ENCODE measurements around the gene LMCD1.
A peak's percentile ranks its signal among the peaks of the same experiment; 100 is the strongest.

Gene LMCD1

DNA sequence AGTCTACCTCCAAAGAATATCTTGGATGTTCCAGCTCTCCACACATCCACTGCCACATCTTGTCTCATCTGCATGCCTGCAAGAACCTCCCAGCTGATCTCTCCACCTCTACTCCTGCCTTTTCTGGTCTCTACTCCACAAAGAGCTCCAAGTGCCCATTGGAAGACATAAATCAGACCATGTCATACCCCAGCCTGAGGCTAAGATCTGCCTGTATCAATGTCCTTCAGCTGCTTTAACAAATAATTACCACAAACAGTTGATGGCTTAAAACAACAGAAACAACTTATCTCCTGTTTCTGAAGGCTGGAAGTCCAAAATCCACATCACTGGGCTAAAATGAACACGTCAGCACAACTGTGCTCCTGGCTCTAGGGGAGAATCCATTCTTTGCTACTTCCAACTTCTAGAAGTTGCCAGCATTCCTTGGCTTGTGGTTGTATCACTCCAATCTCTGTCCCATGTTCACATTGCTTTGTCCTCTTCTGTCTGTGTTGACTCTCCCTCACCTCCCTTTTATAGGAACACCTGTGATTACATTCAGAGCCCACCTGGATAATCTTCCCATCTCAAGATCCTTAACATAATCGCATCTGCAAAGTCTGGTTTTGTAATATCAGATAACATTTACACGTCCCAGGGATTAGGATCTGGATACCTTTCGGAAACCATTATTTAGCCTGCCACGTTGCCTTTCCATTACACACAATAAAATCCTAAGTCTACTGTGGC is 17.0 kb upstream of the LMCD1 start:
- DNase-seq (ENCODE audit: low spot score): no peak

DNA sequence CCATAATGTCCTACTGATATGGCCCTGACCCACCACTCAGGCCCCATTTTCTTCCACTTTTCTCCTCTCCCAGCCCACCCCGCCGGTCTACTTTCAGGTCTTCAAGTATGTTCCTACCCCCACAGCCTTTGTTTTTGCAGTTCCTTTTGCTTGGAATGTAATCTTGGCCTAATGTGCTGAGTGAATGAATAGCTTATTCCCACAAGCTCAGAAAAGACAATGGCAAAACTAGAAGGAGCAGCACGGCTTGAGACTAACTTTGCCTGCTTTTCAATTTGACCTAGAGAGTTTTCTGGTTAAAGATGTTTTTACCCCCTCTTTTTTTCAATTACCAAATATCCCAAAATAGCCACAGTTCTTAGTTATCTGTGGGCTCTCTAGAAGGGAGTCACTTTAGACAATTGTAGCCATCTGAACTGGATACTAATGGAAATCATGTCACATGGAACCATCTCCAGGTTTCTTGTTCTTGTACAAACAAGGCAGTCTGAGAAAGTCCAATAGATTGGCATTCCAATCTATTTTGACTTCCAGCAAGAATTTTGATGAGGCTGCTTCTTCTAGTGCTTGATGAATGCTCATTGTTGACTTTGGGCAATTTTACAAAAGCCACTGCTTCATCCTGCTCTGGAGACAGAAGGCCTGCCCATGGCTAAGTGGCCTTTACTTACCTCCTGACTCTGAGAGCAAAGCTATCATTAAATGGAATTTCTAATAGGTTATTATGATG is 16.3 kb upstream of the LMCD1 start:
- no peak for DNase-seq (ENCODE audit: low spot score)

DNA sequence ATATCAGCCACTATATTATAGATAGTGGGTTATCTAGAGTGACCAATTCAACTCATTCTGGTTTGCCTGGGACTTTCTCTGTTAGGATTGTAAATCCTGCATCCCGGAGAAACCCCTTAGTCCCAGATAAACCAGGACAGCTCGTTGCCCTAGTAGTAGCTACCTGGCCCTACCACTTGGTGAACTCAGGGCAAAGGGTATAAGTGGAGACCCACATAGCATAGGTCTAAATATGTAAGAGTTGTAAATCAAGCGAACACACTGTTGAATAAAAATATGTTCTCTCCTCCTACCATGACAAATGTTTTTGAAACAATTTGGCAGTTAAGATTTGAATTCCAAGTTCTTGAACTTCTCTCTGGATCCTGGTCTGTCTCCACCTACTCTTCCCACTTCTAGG is 15.7 kb upstream of the LMCD1 start:
- DNase-seq (ENCODE audit: low spot score): no peak

DNA sequence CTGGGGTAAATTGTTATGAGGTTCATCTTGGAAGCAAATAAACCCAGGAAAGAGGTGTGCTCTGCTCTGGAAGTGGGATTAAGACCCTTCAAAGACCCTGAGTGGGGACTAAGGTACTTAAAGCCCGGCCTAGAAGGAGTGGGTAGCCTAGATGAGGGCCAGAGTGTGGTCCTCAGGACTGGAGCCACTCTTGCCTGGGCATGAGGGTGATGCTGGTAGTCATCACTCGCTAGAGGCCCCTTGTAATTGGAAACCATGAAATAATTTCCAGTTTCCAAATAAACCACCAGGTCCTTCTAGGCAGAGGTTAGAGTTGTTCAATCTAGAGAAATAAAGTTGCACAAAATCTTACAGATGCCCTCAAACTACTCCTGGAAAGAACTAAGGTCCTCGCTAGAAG is 15.2 kb upstream of the LMCD1 start:
- no peak for DNase-seq (ENCODE audit: low spot score)

DNA sequence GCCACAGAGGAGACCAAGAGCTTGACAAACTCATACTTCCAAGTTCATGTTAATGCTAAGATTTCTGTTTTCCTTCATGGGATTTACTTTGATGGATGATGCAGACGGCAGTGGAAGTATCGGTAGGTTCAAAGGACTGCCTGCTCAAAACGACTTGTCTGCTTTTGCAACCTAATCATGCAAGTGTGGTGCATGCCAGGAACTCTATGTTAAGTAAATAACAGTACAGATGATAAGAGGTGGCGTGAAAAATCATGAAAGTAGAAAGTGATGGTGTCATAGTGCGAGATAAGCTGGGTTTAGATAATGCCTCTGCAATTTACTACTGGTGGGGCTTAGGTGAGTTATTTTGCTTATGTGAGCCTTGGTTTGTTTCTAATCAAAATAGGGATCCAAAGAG is 14.7 kb upstream of the LMCD1 start:
- no peak for DNase-seq (ENCODE audit: low spot score)

DNA sequence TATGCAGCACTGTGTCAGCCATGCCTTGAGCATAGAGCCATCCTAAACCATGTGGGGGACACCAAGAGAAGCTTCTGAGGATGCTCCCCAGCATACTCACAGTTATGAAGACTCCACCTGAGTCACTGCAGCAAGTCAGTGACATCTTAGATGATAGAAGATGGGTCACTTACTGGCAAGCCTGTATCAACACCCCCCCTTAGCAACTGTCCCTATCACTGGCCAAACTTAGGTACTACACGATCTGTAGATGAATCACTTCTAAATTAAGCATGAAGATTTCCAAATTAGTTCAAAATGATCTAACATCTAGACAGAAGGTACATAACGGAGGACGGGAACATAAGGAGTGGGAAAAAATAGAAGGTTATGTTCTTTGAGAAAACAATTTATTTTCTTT is 13.2 kb upstream of the LMCD1 start:
- DNase-seq (ENCODE audit: low spot score): no peak

DNA sequence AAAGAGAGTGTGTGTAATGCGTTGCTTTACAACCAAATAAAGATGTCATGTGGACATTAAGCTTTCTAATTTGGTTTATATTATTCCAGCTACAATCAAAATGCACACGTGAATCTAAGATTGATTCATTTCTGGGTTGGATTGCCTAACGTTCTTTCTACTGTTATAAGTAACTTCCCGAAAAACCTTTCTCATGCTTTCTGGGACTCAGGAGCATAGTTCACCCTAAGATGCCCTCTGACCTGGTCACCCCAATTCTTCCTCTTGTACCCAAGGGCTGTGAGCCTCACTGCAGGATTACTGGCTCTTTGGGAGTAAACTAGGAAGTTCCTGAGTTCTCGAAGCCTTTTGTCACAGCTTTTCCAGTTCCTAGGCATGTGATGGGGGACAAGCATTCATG is 12.7 kb upstream of the LMCD1 start:
- no peak for DNase-seq (ENCODE audit: low spot score)

DNA sequence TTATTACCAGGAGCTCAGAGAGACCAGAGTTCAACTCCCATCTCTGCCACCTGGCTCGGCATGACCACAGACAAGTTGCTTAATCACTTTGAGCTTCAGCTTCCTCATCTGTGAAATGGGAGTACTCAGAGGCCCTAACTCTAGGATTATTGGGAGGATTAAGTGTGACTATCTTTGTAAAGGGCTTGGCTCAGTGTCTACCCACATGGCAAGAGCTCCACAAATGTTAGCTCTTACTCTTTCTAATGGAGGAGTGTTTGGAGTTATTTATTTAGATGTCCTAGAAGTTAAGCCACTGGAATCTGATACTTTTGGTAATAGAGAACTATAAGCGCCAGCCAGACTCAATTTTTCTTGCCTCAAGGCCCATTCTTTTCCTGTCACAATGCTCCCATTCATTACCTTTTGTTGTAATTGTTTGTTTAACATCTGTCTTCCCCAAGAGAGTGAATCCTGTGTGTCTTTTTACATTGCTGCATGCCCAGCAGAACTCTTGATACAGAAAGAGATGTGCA is 12.3 kb upstream of the LMCD1 start:
- DNase-seq (ENCODE audit: low spot score): no peak

DNA sequence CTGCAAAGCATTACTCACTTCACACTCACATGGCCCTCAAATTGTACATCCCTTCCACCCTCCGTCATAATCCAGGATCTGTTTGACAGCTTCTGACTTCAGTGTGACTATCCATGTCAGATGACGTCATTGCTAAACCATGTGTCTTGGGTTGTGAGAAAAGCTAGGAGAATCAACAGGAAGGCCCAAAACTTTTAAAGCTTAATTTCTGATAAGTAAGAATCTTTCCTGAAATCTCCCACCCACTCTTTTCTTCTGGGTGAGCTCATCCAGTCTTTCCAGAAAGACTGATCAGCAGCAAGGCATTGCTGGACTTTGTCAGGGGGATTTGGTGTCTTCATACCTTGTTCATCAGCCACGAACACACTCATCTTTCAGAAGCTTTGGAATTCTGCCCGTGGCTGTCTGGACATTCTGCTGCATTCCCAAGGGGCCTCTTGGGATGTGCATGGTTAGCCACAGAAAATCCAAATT is 11.5 kb upstream of the LMCD1 start:
- DNase-seq (ENCODE audit: low spot score): peak; percentile 68

DNA sequence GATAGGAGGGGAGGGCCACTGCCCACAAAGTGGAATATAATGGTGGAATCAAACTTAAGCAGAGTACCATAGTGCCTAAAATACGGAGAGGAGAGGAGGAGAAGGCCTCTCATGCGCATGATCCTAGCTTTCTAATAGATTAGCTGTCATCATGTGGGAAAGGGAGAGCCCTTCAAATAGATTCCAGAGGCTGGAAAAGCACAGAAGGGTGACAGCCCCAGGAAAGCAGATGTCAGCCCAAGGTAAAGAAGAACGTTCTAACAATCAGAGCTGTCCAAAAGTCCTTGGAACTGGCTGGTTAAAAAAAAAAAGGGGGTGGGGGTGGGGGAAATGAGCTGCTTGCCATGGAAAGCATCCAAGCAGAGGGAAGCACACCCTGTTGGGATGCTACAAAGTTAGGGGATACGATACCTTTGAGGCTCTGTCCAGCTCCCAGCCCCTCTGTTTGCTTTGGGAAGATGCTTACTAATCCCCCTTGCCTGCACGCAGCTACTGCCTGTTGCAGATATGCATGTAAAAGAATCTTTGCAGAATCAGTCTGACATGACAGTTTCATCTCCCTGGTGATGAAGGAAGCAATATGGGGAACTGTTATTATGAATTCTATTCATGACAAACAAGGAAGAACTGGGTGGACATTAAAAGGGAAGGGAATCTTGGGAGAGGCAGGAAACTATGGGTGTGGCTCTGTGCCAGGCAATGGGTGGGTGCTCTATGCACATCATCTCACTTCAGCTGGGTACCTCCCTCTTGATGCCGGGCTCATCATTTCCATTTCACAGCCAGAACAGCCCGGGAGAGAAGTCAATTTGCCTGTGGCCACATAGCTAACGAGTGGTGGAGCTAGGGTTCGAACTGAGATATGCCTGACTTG is 10.1 kb upstream of the LMCD1 start:
- DNase-seq (ENCODE audit: low spot score): no peak

DNA sequence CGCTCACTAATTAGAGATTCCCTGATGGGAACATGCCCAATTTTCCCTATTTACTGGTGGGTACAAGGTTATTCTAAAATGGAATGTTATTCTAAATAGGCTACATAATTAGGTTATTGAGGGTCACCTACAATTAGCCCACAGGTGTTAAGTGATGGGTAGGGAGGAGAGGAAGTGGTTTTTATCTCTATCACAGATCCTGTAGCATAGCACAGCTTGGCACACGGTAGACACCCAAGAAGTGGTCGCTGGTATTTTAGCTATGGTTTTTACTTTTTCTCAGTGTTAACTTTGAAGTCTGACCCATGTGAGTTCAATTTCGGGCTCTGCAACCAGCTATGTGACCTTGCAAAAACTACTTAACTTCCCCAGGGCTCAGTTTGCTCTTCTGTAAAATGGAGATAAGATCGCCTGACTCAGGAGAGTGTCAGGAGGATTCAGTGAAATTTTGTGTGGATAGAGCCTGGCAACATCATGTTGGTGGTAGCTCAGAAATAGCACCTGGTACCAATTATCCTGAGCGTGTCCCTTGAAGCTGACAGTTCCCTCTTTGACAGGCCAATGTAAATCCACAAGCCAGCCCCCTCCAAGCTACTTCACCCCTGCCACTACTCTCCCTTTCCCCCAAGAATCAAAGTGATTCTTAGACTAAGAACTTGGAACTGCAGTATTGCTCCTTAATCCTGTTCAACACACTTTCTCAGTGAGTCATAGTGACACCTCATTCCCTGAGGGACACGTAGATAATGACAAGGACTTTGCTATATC is 8.7 kb upstream of the LMCD1 start:
- DNase-seq (ENCODE audit: low spot score): no peak

DNA sequence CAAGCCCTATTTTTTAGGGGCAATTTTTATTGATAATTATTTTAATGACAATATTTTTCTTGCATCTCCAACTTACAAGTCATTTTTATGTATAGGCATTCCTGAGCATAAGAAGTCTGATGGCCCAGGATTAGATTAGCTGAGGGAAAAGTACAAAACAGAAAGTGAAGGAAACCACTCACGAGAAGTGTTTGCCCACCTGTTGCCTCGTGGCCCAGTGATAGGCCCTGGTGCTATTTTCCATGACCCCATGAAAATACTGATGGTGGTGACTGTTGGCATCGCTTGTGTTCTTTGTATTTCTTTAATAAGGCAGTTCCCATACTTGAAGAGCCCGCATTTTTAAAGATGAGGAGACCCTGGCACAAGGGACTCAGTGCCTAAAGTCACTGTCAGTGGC is 7.9 kb upstream of the LMCD1 start:
- DNase-seq (ENCODE audit: low spot score): no peak

DNA sequence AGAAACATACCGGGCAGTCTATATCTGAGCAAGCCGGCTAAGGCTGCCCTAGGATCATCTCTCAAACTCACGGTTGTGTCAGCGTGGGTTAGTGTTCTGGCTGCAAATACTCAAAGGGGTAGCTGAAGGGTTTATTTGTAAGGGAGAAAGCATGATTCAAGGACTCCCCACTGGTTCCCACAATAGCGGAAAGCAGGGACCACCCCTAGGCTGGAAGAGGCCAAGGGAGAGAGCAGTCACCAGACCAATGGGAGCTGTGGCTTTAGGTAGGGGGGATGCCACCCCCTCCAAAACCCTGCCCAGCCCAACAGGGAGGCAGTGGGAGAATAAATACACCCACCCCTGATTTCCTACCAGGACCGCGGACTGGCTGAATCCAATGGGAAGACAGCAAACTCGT is 7.3 kb upstream of the LMCD1 start:
- no peak for DNase-seq (ENCODE audit: low spot score)

DNA sequence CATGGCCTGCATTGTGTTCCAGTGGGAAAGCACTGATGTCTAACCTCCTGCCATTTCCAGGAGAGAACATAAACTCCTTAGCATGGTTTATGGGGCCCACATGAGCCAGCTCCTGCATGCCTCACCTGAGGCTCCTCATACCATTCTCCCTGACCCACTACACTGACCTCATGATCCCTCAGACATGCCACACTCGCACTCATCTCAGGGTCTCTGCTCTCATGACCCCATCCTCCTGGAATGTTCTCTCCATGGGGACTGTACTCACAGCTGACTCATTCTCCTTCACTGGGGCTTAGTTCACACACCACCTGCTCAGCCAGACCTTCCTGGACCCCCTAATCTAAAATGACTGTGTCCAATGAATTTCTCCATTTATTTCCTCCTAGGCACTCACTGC is 4.0 kb upstream of the LMCD1 start:
- DNase-seq (ENCODE audit: low spot score): no peak

DNA sequence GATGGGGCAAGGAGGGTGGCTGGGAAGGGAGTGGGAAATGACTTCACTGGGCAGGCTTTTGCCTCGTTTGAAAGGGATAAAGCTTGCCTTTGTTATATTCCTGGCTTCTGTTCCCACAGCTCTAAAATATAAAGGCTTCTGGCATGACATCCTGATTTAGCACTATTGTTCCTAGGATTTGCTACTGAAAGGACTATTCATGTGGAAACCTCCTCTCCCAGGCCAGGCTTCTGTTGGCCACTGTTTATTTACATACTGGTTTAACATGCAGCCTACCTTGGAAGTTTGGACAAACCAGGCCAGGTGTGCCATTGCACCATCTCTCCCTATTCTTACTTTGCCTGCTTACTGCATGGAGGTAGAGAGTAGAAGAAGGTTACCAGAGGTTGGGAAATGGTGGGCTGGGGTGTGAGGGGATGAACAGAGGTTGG is 2.4 kb upstream of the LMCD1 start:
- no peak for DNase-seq (ENCODE audit: low spot score)

DNA sequence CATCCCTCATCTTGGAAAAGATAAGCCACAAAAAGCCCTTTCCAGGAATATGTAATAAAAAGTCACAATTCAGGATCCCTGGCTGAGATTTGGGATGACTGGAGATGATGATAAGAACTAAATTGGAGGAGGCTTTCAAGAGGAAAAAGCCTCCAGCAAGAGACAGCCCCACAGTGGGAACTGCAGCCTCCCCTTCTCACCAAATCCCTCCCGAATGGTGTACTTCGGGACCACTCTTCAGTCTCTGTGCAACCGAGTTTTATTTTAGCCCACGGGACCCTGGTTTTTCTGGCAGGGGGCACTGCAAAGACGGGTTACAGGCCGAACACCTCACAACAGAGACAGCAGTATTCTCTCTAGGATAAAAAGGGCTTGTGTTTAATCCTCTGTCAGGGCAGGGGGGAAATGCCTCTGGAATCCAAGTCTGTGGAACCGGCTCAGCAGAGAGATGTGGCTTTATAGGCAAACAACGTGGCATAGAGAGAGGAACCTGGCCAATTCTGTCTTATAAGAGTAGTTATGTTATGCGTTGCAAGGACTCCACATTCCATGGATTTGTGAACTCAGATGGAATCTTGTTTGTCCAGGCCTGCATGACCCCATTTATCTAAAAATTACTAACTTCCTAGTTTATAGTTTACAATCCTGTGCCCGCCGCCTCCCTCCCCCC is 1.2 kb upstream of the LMCD1 start:
- DNase-seq (ENCODE audit: low spot score): peak; percentile 44

DNA sequence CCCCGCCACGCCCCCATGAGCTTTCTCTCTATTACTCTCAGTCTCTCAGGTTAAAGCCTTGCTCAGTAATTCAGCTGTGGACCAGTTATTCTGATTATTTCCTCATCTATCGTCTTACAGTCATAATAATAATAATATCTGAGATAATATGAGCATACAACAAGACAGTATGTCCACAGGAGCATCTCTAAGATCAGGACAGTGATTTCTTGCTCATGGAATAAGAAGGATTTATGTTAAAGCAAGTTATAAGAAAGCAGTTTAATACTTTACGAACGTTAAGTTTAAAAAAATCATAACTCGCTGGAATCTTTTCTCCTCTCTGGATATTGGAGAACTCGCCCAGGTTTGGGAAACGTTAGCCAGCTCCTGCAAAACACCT is 643 bp upstream of the LMCD1 start:
- DNase-seq (ENCODE audit: low spot score): no peak

DNA sequence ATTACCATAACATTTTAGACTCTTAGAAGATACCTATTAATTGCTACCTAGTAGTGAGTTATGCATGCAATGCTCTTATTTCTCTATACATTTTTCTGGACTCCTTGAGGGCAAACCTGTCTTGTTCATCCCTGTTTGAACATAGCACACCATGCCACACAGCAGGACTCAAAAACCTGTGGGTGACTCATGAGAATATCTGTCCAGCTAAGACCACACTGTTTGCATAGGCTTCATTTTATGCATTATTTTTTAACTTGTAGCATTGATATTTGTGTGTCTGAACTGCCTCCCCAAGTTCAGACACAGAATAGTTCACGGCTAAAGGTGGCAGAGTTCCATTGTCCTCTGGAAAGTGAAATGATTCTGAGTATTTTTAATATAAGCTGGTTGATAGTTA is 1.8 kb downstream of the LMCD1 start:
- DNase-seq (ENCODE audit: low spot score): no peak

DNA sequence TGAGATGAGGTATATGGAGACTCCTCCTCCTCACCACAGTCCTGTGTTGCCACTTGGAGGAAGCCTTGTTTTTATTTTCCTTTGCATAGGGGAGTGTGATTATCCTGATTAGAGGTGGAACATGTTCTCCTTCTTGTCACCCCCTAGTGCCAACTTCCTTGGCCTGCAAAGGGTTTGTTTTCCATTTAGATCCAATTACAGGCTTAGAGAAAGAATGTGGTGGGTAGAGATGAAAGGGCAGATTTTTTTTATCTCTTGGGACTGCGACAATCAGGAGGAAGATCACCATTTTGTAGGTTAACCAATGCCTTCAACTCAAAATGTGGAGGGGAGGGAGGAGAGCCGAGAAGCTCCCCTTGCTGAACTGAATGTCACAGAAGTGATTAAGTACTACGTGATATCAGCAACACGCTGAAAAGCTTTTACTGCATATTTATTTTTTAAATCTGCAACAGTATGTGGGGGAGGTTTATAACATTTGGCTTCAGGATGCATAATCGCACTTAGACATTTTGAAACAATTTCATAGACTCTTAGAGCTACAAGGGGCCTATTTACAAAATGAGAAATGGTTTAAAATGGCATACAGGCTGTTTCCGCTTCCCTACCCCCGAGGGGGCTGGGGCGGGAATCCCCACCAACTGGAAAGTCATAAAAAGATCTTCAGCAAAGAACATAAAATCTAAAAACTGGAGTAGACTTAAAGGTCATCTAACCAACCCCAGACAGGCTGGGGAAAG is 2.4 kb downstream of the LMCD1 start:
- no peak for DNase-seq (ENCODE audit: low spot score)

DNA sequence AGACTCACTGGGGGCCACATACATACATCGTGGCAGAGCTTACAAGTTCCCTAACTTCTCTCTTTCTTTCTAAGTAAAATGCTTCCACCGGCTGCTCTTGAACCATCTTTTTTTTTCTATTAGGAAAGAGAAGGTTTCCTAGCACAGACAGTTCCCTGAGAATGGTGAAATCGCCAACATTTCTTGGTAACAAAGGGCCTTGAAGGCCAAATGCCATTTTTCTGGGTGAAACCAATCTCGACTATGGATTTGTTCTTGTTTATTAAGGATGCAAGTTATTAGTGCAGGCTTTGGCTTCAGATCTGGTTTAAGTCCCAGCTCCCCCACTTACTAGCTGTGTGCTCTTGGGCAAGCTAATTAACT is 3.0 kb downstream of the LMCD1 start:
- DNase-seq (ENCODE audit: low spot score): no peak

DNA sequence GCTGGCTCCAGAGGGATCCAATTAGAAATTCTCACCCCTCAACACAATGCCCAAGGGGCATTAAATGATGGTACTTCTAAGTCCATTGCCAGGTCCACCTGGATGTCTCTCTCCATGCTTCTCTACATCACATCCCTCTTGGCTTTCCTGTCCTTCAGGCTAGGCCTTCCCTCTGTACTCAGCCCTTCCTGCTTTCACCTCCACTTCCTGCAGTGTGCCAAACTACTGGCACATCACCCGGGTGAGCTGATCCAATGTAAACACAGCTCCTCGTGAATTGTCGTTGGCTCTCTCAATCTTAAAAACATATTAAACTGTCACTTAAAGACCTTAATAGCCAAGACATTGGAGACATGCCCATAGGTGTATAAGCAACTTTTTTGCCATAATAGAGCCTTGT is 4.0 kb downstream of the LMCD1 start:
- DNase-seq (ENCODE audit: low spot score): no peak
